GM12878 (cell line): ENCODE results near the gene VAC14.

Experiments used
- CHD2 ChIP-seq: IDR thresholded peaks from 2 replicates; pipeline ENCODE4 v1.6.1; 2011; ENCODE audit warnings: low read depth, low read length, improper control_type of control experiment, borderline replicate concordance
- EP300 ChIP-seq, 2 experiments: fragments of 150-350 bp in 1 of 2; IDR thresholded peaks; 2 replicates each; pipeline ENCODE4 v1.6.1; 2011 to 2012; ENCODE audit warnings: low read depth in 2 of 2, low read length in 2 of 2, borderline replicate concordance in 1 of 2, improper control_type of control experiment in 1 of 2, inconsistent platforms in 1 of 2; ENCODE audit not compliant: control insufficient read depth in 1 of 2
- MEF2A ChIP-seq: IDR thresholded peaks from 2 replicates; pipeline ENCODE4 v1.6.1; 2011; ENCODE audit warnings: low read depth, mild to moderate bottlenecking, low read length, moderate library complexity; ENCODE audit not compliant: insufficient read depth
- SMC3 ChIP-seq: IDR thresholded peaks from 2 replicates; pipeline ENCODE4 v1.6.1; 2011; ENCODE audit warnings: low read length, improper control_type of control experiment, borderline replicate concordance
- SREBF1 ChIP-seq: IDR thresholded peaks from 2 replicates; pipeline ENCODE4 v1.6.1; 2012; ENCODE audit warnings: mild to moderate bottlenecking, low read length
- TF ChIP-seq, protein P1 (sequence below), 3 experiments: IDR thresholded peaks in 2 of 3; conservative IDR thresholded peaks in 1 of 3; 2 replicates each; pipeline ENCODE4 v1.5.1; 2011; ENCODE audit warnings: low read depth in 3 of 3, low read length in 3 of 3, mild to moderate bottlenecking in 3 of 3, control low read depth in 2 of 3, moderate library complexity in 2 of 3, inconsistent platforms in 1 of 3, mixed read lengths in 1 of 3; ENCODE audit not compliant: control insufficient read depth in 2 of 3, insufficient read depth in 1 of 3; ENCODE audit errors: extremely low read depth in 1 of 3
- TF ChIP-seq, protein P2 (sequence below): IDR thresholded peaks from 2 replicates; pipeline ENCODE4 v1.6.1; 2012; ENCODE audit warnings: low read depth, low read length, improper control_type of control experiment
- TF ChIP-seq, protein P3 (sequence below): fragments of 450-650 bp; IDR thresholded peaks from 2 replicates; pipeline ENCODE4 v1.6.1; 2016; ENCODE audit warnings: mild to moderate bottlenecking

DNA sequence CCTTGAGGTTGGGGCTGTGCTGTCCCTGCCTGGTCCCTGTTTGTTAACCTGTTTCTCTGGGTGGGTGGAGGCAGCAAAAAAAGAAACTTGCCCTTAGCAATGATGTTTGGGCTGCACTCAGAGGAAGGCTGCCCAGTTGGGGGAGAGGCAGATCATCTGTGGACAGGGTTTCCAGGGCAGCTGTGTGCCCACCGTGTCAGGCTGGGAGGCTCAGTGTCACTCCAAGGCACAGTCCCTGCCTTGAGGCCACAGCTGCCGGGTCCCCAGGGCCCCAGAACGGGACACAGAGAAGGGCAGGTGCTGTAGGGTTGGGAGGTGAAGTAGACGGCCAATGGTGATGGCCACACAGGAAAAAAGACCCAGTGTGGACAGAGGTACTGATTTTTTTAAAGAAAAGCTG lies 150.7 kb downstream of the VAC14 start:
- TF ChIP-seq, protein P1, sequence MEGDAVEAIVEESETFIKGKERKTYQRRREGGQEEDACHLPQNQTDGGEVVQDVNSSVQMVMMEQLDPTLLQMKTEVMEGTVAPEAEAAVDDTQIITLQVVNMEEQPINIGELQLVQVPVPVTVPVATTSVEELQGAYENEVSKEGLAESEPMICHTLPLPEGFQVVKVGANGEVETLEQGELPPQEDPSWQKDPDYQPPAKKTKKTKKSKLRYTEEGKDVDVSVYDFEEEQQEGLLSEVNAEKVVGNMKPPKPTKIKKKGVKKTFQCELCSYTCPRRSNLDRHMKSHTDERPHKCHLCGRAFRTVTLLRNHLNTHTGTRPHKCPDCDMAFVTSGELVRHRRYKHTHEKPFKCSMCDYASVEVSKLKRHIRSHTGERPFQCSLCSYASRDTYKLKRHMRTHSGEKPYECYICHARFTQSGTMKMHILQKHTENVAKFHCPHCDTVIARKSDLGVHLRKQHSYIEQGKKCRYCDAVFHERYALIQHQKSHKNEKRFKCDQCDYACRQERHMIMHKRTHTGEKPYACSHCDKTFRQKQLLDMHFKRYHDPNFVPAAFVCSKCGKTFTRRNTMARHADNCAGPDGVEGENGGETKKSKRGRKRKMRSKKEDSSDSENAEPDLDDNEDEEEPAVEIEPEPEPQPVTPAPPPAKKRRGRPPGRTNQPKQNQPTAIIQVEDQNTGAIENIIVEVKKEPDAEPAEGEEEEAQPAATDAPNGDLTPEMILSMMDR (IDR thresholded peaks at IDR 0.05 in 2 of 3, conservative IDR thresholded peaks at IDR 0.05 in 1 of 3; ENCODE audit: control insufficient read depth in 2 of 3, extremely low read depth in 1 of 3, insufficient read depth in 1 of 3, low read depth in 3 of 3, low read length in 3 of 3): no peak
- TF ChIP-seq CHD2 (no peak), SREBF1 (no peak), EP300 (IDR thresholded peaks at IDR 0.05; ENCODE audit: borderline replicate concordance in 1 of 2, control insufficient read depth in 1 of 2, low read depth in 2 of 2, low read length in 2 of 2) (no peak), MEF2A (no peak), SMC3 (no peak)
- TF ChIP-seq, protein P2, sequence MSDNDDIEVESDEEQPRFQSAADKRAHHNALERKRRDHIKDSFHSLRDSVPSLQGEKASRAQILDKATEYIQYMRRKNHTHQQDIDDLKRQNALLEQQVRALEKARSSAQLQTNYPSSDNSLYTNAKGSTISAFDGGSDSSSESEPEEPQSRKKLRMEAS: no peak
- TF ChIP-seq, protein P3, sequence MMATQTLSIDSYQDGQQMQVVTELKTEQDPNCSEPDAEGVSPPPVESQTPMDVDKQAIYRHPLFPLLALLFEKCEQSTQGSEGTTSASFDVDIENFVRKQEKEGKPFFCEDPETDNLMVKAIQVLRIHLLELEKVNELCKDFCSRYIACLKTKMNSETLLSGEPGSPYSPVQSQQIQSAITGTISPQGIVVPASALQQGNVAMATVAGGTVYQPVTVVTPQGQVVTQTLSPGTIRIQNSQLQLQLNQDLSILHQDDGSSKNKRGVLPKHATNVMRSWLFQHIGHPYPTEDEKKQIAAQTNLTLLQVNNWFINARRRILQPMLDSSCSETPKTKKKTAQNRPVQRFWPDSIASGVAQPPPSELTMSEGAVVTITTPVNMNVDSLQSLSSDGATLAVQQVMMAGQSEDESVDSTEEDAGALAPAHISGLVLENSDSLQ: no peak
